ENCODE data around the gene SMOC2. TPM values are rescaled to one million over a fixed set of nuclear protein-coding genes. Genes with fewer than 3 reads are reported as not detected.
"Not testable (repeated sequence)": the region's sequence is repeated elsewhere in the genome, so short reads cannot be mapped to it uniquely, and the experiment has no call there.

Gene SMOC2
- total and polyA plus RNA-seq, 2 donors from 2014 or later, result 6.5 to 13.1 TPM

DNA sequence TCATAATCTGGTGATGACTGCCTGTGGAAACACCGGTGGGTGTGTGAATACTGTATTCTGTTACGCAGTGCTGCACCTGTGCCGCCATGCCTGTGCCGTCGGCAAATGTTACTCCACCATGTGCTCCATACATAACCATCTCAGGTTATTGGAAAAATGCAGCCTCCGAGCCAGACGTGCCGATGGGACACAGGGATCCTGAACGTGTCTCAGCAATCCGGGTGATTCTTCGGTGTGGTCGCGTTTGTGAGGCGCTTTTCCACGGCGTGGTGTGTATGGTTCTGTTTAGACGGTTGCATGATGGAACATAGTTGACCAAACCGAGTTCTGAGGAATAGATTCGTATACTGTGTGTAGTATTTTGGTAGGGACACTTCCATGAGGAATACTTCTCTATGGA, 130.3 kb downstream of the SMOC2 start:
- Histone ChIP-seq H3K9me3 (ENCODE audit: control insufficient read depth in 2 of 3, insufficient read depth in 1 of 3, low read length in 3 of 3) (no peaks in the 10 kb centered on the region), H3K27ac (ENCODE audit: low read depth in 2 of 2, low read length in 2 of 2) (no peak overlapping the region)

DNA sequence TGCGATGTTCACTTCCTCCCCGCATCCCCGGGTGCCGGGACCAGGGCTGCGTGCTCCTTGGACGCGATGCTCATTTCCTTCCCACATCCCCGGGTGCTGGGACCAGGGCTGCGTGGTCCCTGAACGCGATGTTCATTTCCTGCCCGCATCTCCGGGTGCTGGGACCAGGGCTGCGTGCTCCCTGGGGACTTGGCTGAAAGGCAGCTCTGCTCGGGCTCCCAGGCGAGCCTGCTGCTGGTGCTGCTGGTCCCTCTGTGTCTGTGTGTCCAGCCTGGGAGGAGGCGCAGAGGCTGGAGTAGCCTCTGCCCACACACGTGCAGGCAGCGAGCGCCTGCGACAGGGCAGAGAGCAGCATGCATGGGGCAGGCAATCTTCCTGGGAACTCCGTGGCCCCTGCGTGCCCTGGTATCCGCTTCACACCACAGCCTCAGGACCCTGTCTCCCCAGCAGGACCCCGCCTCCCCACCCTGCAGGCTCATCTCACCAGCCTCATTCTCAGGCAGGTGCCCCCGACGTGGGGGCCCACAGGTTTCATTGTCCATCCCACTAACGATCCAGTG, 132.4 kb downstream of the SMOC2 start:
- H3K4me3 ChIP-seq (ENCODE audit: low read length in 3 of 3); H3K9ac ChIP-seq (ENCODE audit: low read length in 3 of 3); H3K27me3 ChIP-seq (ENCODE audit: control insufficient read depth, insufficient read depth, low read length); H3K36me3 ChIP-seq (ENCODE audit: control insufficient read depth in 2 of 3, insufficient read depth in 3 of 3, low read length in 3 of 3); FAIRE-seq; H3K9me3 ChIP-seq (ENCODE audit: control insufficient read depth in 2 of 3, insufficient read depth in 1 of 3, low read length in 3 of 3); DNase-seq; H3K4me1 ChIP-seq (ENCODE audit: control insufficient read depth in 2 of 3, insufficient read depth in 2 of 3, low read depth in 1 of 3, low read length in 3 of 3); H3K27ac ChIP-seq (ENCODE audit: low read depth in 2 of 2, low read length in 2 of 2); intact Hi-C loops (cut with DNase I): not testable (repeated sequence)

More for the DNA sequence above, 130.3 kb downstream of the SMOC2 start:
- TF ChIP-seq, protein P1, sequence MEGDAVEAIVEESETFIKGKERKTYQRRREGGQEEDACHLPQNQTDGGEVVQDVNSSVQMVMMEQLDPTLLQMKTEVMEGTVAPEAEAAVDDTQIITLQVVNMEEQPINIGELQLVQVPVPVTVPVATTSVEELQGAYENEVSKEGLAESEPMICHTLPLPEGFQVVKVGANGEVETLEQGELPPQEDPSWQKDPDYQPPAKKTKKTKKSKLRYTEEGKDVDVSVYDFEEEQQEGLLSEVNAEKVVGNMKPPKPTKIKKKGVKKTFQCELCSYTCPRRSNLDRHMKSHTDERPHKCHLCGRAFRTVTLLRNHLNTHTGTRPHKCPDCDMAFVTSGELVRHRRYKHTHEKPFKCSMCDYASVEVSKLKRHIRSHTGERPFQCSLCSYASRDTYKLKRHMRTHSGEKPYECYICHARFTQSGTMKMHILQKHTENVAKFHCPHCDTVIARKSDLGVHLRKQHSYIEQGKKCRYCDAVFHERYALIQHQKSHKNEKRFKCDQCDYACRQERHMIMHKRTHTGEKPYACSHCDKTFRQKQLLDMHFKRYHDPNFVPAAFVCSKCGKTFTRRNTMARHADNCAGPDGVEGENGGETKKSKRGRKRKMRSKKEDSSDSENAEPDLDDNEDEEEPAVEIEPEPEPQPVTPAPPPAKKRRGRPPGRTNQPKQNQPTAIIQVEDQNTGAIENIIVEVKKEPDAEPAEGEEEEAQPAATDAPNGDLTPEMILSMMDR (IDR thresholded peaks at IDR 0.05; ENCODE audit: borderline replicate concordance, extremely low read depth, insufficient read depth), result no peak
- no peaks in the 10 kb centered on the region for H3K27me3 ChIP-seq (ENCODE audit: control insufficient read depth, insufficient read depth, low read length)
- H3K4me1 ChIP-seq (ENCODE audit: control insufficient read depth in 2 of 3, insufficient read depth in 2 of 3, low read depth in 1 of 3, low read length in 3 of 3), result no peaks in the 10 kb centered on the region
- H3K4me3 ChIP-seq (ENCODE audit: low read length in 3 of 3), result no peak overlapping the region
- DNase-seq (no peak), FAIRE-seq (no peak)
- H3K36me3 ChIP-seq (ENCODE audit: control insufficient read depth in 2 of 3, insufficient read depth in 3 of 3, low read length in 3 of 3), result no peaks in the 10 kb centered on the region
- intact Hi-C loops (cut with DNase I), result no loop called here
- no peak overlapping the region for H3K9ac ChIP-seq (ENCODE audit: low read length in 3 of 3)

DNA sequence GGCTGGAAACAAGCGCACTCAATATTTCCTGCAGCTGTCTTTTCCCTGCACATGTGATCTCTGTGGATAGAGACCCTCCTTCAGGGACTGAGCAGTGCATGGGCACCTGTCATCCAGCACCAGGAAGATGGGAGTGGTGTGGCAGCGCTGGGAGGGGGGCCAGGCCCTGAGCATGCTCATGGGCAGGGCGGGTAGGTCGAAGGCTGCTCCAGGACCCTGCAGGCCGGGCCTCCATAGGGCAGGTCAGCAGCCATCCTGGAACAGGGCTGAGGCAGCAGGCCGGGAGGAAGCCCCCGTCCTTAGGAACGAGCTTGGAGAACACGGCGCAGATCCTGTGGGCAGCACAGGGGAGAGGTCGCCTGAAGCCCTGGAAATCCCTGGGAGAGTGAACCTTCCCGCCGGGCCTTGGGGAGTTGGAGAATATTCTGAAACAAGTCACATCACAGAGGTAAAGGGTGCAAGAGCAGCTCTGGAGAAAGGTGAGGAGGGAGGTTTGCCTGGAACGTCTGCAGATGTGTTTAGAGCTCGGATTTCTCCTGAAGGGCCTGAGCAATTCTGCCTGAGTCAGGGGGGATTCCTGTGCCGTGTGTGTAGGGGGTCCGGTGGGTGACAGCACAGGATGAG, 133.2 kb downstream of the SMOC2 start:
- no peaks in the 10 kb centered on the region for H3K27me3 ChIP-seq (ENCODE audit: control insufficient read depth, insufficient read depth, low read length)
- no peaks in the 10 kb centered on the region for H3K4me1 ChIP-seq (ENCODE audit: control insufficient read depth in 2 of 3, insufficient read depth in 2 of 3, low read depth in 1 of 3, low read length in 3 of 3)
- intact Hi-C loops (cut with DNase I), result no loop called here
- H3K36me3 ChIP-seq (ENCODE audit: control insufficient read depth in 2 of 3, insufficient read depth in 3 of 3, low read length in 3 of 3), result no peaks in the 10 kb centered on the region
- no peaks in the 10 kb centered on the region for H3K9me3 ChIP-seq (ENCODE audit: control insufficient read depth in 2 of 3, insufficient read depth in 1 of 3, low read length in 3 of 3)
- DNase-seq, result no peak
- TF ChIP-seq, protein P1 (IDR thresholded peaks at IDR 0.05; ENCODE audit: borderline replicate concordance, extremely low read depth, insufficient read depth), result no peak
- H3K27ac ChIP-seq (ENCODE audit: low read depth in 2 of 2, low read length in 2 of 2), result no peak overlapping the region
- no peak overlapping the region for H3K4me3 ChIP-seq (ENCODE audit: low read length in 3 of 3)
- no peak overlapping the region for H3K9ac ChIP-seq (ENCODE audit: low read length in 3 of 3)
- no peak for FAIRE-seq

DNA sequence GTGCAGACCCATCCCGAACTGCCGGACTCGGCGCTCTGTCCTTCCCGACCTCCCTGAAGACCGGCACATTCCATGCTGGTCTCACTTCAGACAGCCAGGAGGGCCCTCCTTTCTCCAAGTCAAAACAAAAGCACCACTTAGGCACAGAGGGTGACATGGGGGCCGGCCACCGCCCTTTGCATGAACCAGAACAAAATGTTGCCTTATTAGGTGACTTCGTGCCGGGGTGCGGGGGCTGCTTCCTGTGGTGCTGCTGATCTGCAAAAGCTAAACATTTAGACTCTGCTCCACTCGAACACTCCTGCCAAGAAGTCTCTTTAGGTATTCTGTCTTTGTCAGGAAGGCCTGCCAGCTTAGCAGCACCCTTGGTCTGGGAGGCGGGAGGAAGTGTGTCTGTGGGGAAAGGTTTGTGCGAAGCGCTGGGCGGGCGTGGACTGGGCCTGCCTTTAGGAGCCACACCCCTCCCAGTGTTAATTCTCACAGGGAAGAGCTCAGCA, 133.8 kb downstream of the SMOC2 start:
- FAIRE-seq (no peak), DNase-seq (peak; percentile 67 to 89 (median 72))
- Histone ChIP-seq H3K4me3 (ENCODE audit: low read length in 3 of 3) (no peak overlapping the region), H3K4me1 (ENCODE audit: control insufficient read depth in 2 of 3, insufficient read depth in 2 of 3, low read depth in 1 of 3, low read length in 3 of 3) (no peaks in the 10 kb centered on the region), H3K27me3 (ENCODE audit: control insufficient read depth, insufficient read depth, low read length) (no peaks in the 10 kb centered on the region), H3K9ac (ENCODE audit: low read length in 3 of 3) (no peak overlapping the region), H3K9me3 (ENCODE audit: control insufficient read depth in 2 of 3, insufficient read depth in 1 of 3, low read length in 3 of 3) (no peaks in the 10 kb centered on the region), H3K36me3 (ENCODE audit: control insufficient read depth in 2 of 3, insufficient read depth in 3 of 3, low read length in 3 of 3) (no peaks in the 10 kb centered on the region), H3K27ac (ENCODE audit: low read depth in 2 of 2, low read length in 2 of 2) (no peak overlapping the region)
- TF ChIP-seq, protein P1 (IDR thresholded peaks at IDR 0.05; ENCODE audit: borderline replicate concordance, extremely low read depth, insufficient read depth), result no peak
- intact Hi-C loops (cut with DNase I), result no loop called here
